HG02571 (cell line): ENCODE measurements around the gene LRRTM1.

Experiments
- ATAC-seq: cut with Tn5 transposase; IDR thresholded peaks from one replicate; pipeline ENCODE4 v1.9.1; 2021; ENCODE audit warnings: mild to moderate bottlenecking, moderate library complexity; ENCODE audit not compliant: unreplicated experiment

LRRTM1 gene

GRCh38 chr2:80303909-80304837 is at the start of gene LRRTM1:
Gene LRRTM1 (minus strand): TSS chr2:80304752. CDS start chr2:80303819, 933 bp downstream.
- no peak for ATAC-seq

GRCh38 chr2:80351231-80351630 is 46.7 kb upstream of the LRRTM1 start:
- no peak for ATAC-seq

GRCh38 chr2:80348953-80349352 is 44.4 kb upstream of the LRRTM1 start:
- ATAC-seq: no peak

- ATAC-seq: no peak
Observed at GRCh38 chr2:80348078-80348477, 43.5 kb upstream of the LRRTM1 start.

- ATAC-seq: no peak
Observed at GRCh38 chr2:80340022-80340421, 35.5 kb upstream of the LRRTM1 start.

GRCh38 chr2:80338794-80339193 is 34.2 kb upstream of the LRRTM1 start:
- ATAC-seq: no peak

- ATAC-seq: no peak
Observed at GRCh38 chr2:80335411-80335810, 30.9 kb upstream of the LRRTM1 start.

GRCh38 chr2:80333886-80334285 is 29.3 kb upstream of the LRRTM1 start:
- no peak for ATAC-seq

GRCh38 chr2:80330527-80331450 is 26.2 kb upstream of the LRRTM1 start:
- ATAC-seq: no peak

GRCh38 chr2:80329491-80329890 is 24.9 kb upstream of the LRRTM1 start:
- no peak for ATAC-seq

GRCh38 chr2:80328159-80328571 is 23.6 kb upstream of the LRRTM1 start:
- ATAC-seq: no peak

- ATAC-seq: no peak
Observed at GRCh38 chr2:80326861-80327260, 22.3 kb upstream of the LRRTM1 start.

- no peak for ATAC-seq
Observed at GRCh38 chr2:80326214-80326613, 21.7 kb upstream of the LRRTM1 start.

- ATAC-seq: no peak
Observed at GRCh38 chr2:80324525-80324924, 20.0 kb upstream of the LRRTM1 start.

- ATAC-seq: no peak
Observed at GRCh38 chr2:80323610-80324009, 19.1 kb upstream of the LRRTM1 start.

- ATAC-seq: no peak
Observed at GRCh38 chr2:80322958-80323357, 18.4 kb upstream of the LRRTM1 start.

- ATAC-seq: no peak
Observed at GRCh38 chr2:80322311-80322920, 17.9 kb upstream of the LRRTM1 start.

- no peak for ATAC-seq
Observed at GRCh38 chr2:80312282-80312839, 7.8 kb upstream of the LRRTM1 start.

- no peak for ATAC-seq
Observed at GRCh38 chr2:80311304-80311703, 6.8 kb upstream of the LRRTM1 start.

GRCh38 chr2:80303006-80303908 is 1.3 kb downstream of the LRRTM1 start:
- no peak for ATAC-seq
